ENCODE measurements around the gene USF3. TPM values are rescaled to one million over a fixed set of nuclear protein-coding genes. Genes with fewer than 3 reads are reported as not detected.
A peak's percentile ranks its signal among the peaks of the same experiment; 100 is the strongest.

Gene USF3
- total RNA-seq, 1 donor from 2014 or later = 12.0 TPM

- no peak overlapping the region for H3K27ac Mint-ChIP-seq (ENCODE audit: unreplicated experiment)
- TF ChIP-seq, protein P1, sequence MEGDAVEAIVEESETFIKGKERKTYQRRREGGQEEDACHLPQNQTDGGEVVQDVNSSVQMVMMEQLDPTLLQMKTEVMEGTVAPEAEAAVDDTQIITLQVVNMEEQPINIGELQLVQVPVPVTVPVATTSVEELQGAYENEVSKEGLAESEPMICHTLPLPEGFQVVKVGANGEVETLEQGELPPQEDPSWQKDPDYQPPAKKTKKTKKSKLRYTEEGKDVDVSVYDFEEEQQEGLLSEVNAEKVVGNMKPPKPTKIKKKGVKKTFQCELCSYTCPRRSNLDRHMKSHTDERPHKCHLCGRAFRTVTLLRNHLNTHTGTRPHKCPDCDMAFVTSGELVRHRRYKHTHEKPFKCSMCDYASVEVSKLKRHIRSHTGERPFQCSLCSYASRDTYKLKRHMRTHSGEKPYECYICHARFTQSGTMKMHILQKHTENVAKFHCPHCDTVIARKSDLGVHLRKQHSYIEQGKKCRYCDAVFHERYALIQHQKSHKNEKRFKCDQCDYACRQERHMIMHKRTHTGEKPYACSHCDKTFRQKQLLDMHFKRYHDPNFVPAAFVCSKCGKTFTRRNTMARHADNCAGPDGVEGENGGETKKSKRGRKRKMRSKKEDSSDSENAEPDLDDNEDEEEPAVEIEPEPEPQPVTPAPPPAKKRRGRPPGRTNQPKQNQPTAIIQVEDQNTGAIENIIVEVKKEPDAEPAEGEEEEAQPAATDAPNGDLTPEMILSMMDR (IDR thresholded peaks at IDR 0.05) = no peak
- no peaks in the 10 kb centered on the region for H3K36me3 Mint-ChIP-seq (ENCODE audit: unreplicated experiment)
- no peaks in the 10 kb centered on the region for H3K27me3 Mint-ChIP-seq (ENCODE audit: unreplicated experiment)
- H3K4me1 Mint-ChIP-seq (ENCODE audit: unreplicated experiment) = peaks cover 21% of the 10 kb centered on the region
- no peak for DNase-seq (ENCODE audit: extremely low spot score, unreplicated experiment)
- no peaks in the 10 kb centered on the region for H3K9me3 Mint-ChIP-seq (ENCODE audit: unreplicated experiment)
- H3K4me3 Mint-ChIP-seq (ENCODE audit: unreplicated experiment) = peak overlapping the region; percentile 36
Observed at GRCh38 chr3:113698213-113698742, 1.8 kb upstream of the USF3 start.

GRCh38 chr3:113697500-113698090 lies 1.2 kb upstream of the USF3 start:
- H3K4me1 Mint-ChIP-seq (ENCODE audit: unreplicated experiment) = peaks cover 23% of the 10 kb centered on the region
- DNase-seq (ENCODE audit: extremely low spot score, unreplicated experiment) = no peak

DNA sequence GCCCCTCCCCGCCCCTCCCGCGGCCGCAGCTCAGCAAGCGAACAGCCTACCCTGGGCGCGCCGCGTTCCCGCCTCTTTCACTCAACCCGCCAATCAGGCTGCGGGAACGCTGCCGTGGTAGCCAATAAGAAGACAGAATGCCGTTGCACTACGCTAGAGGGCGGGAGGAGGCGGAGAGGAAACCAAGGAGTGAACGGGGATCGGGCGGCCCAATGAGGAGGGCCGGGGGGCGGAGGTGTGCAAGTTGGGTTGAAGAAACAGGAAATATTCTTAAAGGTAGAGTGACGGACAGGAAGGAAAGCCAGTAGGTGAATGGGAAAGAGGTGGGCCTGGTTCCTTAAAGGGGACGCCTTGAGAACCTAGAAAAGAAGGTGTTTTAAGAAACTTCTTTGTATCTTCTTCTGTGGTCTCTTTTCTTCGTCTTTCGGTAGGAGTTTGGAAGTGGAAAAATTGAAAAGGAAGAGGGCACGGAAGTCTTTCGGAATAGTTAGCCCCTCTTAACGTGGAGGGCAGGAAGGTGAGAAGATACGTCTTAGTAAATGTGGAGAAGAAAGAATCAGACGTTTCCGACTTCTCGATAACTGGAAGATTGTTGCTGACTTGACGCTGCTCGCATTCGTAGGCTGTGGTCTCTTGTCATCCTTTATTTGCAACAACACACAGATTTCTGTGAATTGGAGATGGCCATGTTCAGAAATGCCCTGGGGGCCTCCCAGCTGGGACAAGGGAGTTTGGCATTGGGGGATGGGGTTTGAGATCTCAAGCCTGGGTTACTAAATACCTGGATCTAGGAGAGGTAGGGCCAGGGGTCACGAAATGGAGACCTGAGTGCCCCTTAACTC lies 437 bp upstream of the USF3 start:
- TF ChIP-seq, protein P1 (IDR thresholded peaks at IDR 0.05) = peak; percentile 36
- peak; percentile 99 for DNase-seq (ENCODE audit: extremely low spot score, unreplicated experiment)
- Mint-ChIP-seq H3K27ac (ENCODE audit: unreplicated experiment) (no peak overlapping the region), H3K27me3 (ENCODE audit: unreplicated experiment) (no peaks in the 10 kb centered on the region), H3K4me1 (ENCODE audit: unreplicated experiment) (peaks cover 23% of the 10 kb centered on the region), H3K36me3 (ENCODE audit: unreplicated experiment) (no peaks in the 10 kb centered on the region), H3K9me3 (ENCODE audit: unreplicated experiment) (no peaks in the 10 kb centered on the region), H3K4me3 (ENCODE audit: unreplicated experiment) (no peak overlapping the region)

More at GRCh38 chr3:113697500-113698090, 1.2 kb upstream of the USF3 start:
- H3K4me3 Mint-ChIP-seq (ENCODE audit: unreplicated experiment) = no peak overlapping the region
- H3K27ac Mint-ChIP-seq (ENCODE audit: unreplicated experiment) = no peak overlapping the region
- H3K36me3 Mint-ChIP-seq (ENCODE audit: unreplicated experiment) = no peaks in the 10 kb centered on the region
- H3K9me3 Mint-ChIP-seq (ENCODE audit: unreplicated experiment) = no peaks in the 10 kb centered on the region
- TF ChIP-seq, protein P1 (IDR thresholded peaks at IDR 0.05) = no peak
- H3K27me3 Mint-ChIP-seq (ENCODE audit: unreplicated experiment) = no peaks in the 10 kb centered on the region

- Mint-ChIP-seq H3K4me1 (ENCODE audit: unreplicated experiment) (peaks cover 23% of the 10 kb centered on the region), H3K9me3 (ENCODE audit: unreplicated experiment) (no peaks in the 10 kb centered on the region), H3K4me3 (ENCODE audit: unreplicated experiment) (peak overlapping the region; percentile 97), H3K27me3 (ENCODE audit: unreplicated experiment) (no peaks in the 10 kb centered on the region), H3K36me3 (ENCODE audit: unreplicated experiment) (no peaks in the 10 kb centered on the region), H3K27ac (ENCODE audit: unreplicated experiment) (peak overlapping the region; percentile 94)
- TF ChIP-seq, protein P1 (IDR thresholded peaks at IDR 0.05) = no peak
- no peak for DNase-seq (ENCODE audit: extremely low spot score, unreplicated experiment)
Observed at GRCh38 chr3:113695431-113695785, 1.0 kb downstream of the USF3 start.

DNA sequence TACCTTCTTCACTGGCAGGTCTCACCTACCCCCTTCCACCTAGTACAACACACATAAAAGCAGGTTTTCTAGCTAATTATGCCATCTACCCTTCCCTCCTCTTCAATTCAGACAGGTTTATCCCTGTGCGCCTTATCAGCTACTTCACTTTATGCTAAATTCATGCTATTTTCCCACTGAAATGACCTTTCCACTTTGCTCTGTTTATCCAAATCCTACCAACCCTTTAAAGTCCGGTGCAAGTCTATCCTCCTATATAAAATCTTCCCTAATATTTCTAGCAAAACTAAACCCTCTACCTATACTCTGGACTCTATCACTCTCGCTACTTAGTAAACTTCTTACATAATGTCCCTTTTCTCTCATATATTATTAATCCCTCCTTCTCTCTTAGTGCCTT lies 6.0 kb downstream of the USF3 start:
- H3K4me3 Mint-ChIP-seq (ENCODE audit: unreplicated experiment) = no peak overlapping the region
- no peaks in the 10 kb centered on the region for H3K9me3 Mint-ChIP-seq (ENCODE audit: unreplicated experiment)
- H3K27ac Mint-ChIP-seq (ENCODE audit: unreplicated experiment) = no peak overlapping the region
- TF ChIP-seq, protein P1 (IDR thresholded peaks at IDR 0.05) = no peak
- no peaks in the 10 kb centered on the region for H3K27me3 Mint-ChIP-seq (ENCODE audit: unreplicated experiment)
- no peak for DNase-seq (ENCODE audit: extremely low spot score, unreplicated experiment)
- peaks cover 5% of the 10 kb centered on the region for H3K36me3 Mint-ChIP-seq (ENCODE audit: unreplicated experiment)
- peaks cover 26% of the 10 kb centered on the region for H3K4me1 Mint-ChIP-seq (ENCODE audit: unreplicated experiment)
